WTC11 (cell line): ENCODE data around the gene PIANP. TPM values are rescaled to one million over a fixed set of nuclear protein-coding genes. Genes with fewer than 3 reads are reported as not detected.

Source experiments
- ATAC-seq: fragments of 200-7000 bp; cut with Tn5 transposase; 2 replicates; pipeline ENCODE4 v1.10.0; 2021; ENCODE audit warnings: mild to moderate bottlenecking, moderate library complexity
- CTCF ChIA-PET: fragments of 300-600 bp; sonication (Branson Sonifier 250); formaldehyde crosslinking; loops from one replicate; lab custom pipeline; 2021; ENCODE audit warnings: antibody characterized with exemption; lab: Charles Lee
- POLR2A ChIA-PET: fragments of 350-600 bp; sonication (Branson Sonifier 250); formaldehyde crosslinking; loops from one replicate; lab custom pipeline; 2021; ENCODE audit warnings: antibody characterized with exemption; lab: Charles Lee
- DNase-seq: peaks from one replicate; pipeline ENCODE4 v3.0.0; 2021; ENCODE audit warnings: low spot score
- H3K27ac Mint-ChIP-seq: 2 replicates; pipeline ENCODE4 v1.8.0; 2021; ENCODE audit warnings: mixed read lengths
- H3K27me3 Mint-ChIP-seq: 2 replicates; pipeline ENCODE4 v1.8.0; 2021; ENCODE audit warnings: low read depth, mild to moderate bottlenecking, moderate library complexity, mixed read lengths
- H3K36me3 Mint-ChIP-seq: 2 replicates; pipeline ENCODE4 v1.8.0; 2021; ENCODE audit warnings: mixed read lengths
- H3K4me1 Mint-ChIP-seq: 2 replicates; pipeline ENCODE4 v1.8.0; 2022; ENCODE audit warnings: mixed read lengths
- H3K4me3 Mint-ChIP-seq: 2 replicates; pipeline ENCODE4 v1.8.0; 2021; ENCODE audit warnings: mild to moderate bottlenecking, moderate library complexity, mixed read lengths
- H3K9me3 Mint-ChIP-seq: 2 replicates; pipeline ENCODE4 v1.8.0; 2021; ENCODE audit warnings: mixed read lengths
- MXD4 ChIP-seq: fragments of 250-450 bp; sonication (Bioruptor Pico); IDR thresholded peaks from 2 replicates; pipeline ENCODE4 v1.8.0; 2021; ENCODE audit warnings: mild to moderate bottlenecking, moderate library complexity, borderline replicate concordance
- NFATC4 ChIP-seq: fragments of 250-450 bp; sonication (Bioruptor Pico); IDR thresholded peaks from 2 replicates; pipeline ENCODE4 v1.9.0; 2021; ENCODE audit warnings: mild to moderate bottlenecking
- NR1H2 ChIP-seq: sonication (generic); formaldehyde crosslinking; IDR thresholded peaks from 2 replicates; pipeline ENCODE4 v1.9.0; 2021; ENCODE audit warnings: mild to moderate bottlenecking, moderate library complexity, missing genetic modification reagents
- SMAD3 ChIP-seq: sonication (generic); formaldehyde crosslinking; IDR thresholded peaks from 2 replicates; pipeline ENCODE4 v1.8.0; 2022; ENCODE audit warnings: missing genetic modification reagents, mild to moderate bottlenecking, borderline replicate concordance
- TEAD4 ChIP-seq: sonication (generic); formaldehyde crosslinking; IDR thresholded peaks from 2 replicates; pipeline ENCODE4 v1.8.0; 2022; ENCODE audit warnings: mild to moderate bottlenecking, missing genetic modification reagents
- ZNF121 ChIP-seq: sonication (generic); formaldehyde crosslinking; IDR thresholded peaks from 2 replicates; pipeline ENCODE4 v1.8.0; 2023; ENCODE audit warnings: missing genetic modification reagents
- ZNF219 ChIP-seq: sonication (generic); formaldehyde crosslinking; IDR thresholded peaks from 2 replicates; pipeline ENCODE4 v1.8.0; 2023; ENCODE audit warnings: missing genetic modification reagents, mild to moderate bottlenecking, borderline replicate concordance
- ZNF317 ChIP-seq: sonication (generic); formaldehyde crosslinking; IDR thresholded peaks from 2 replicates; pipeline ENCODE4 v1.8.1; 2023; ENCODE audit warnings: low read depth, mild to moderate bottlenecking, moderate library complexity, missing genetic modification reagents, borderline replicate concordance
- ZNF396 ChIP-seq: fragments of 250-450 bp; sonication (Bioruptor Pico); IDR thresholded peaks from 2 replicates; pipeline ENCODE4 v1.8.0; 2021; ENCODE audit warnings: mild to moderate bottlenecking, moderate library complexity, borderline replicate concordance
- ZNF671 ChIP-seq: fragments of 250-450 bp; sonication (Bioruptor Pico); IDR thresholded peaks from 2 replicates; pipeline ENCODE4 v1.8.0; 2021; ENCODE audit warnings: mild to moderate bottlenecking
- total RNA-seq: library from RNA; stranded (reverse); gene quantifications from 3 replicates; pipeline ENCODE4 v1.2.3, GENCODE V29; 2021
- TF ChIP-seq, protein P1 (sequence below): fragments of 250-450 bp; sonication (Bioruptor Pico); IDR thresholded peaks from 2 replicates; pipeline ENCODE4 v1.9.0; 2021; ENCODE audit warnings: mild to moderate bottlenecking
- TF ChIP-seq, protein P2 (sequence below): sonication (generic); formaldehyde crosslinking; IDR thresholded peaks from 2 replicates; pipeline ENCODE4 v1.8.1; 2022; ENCODE audit warnings: low read depth, mild to moderate bottlenecking, moderate library complexity, missing genetic modification reagents, borderline replicate concordance
- TF ChIP-seq, protein P3 (sequence below): sonication (generic); formaldehyde crosslinking; IDR thresholded peaks from 2 replicates; pipeline ENCODE4 v1.8.0; 2023; ENCODE audit warnings: missing genetic modification reagents
- TF ChIP-seq, protein P4 (sequence below): fragments of 250-450 bp; sonication (Bioruptor Pico); IDR thresholded peaks from 2 replicates; pipeline ENCODE4 v1.8.0; 2021; ENCODE audit warnings: mild to moderate bottlenecking
- TF ChIP-seq, protein P5 (sequence below): fragments of 250-450 bp; sonication (Bioruptor Pico); IDR thresholded peaks from 2 replicates; pipeline ENCODE4 v1.9.0; 2021; ENCODE audit warnings: moderate library complexity, mild to moderate bottlenecking, inconsistent platforms, borderline replicate concordance
- TF ChIP-seq, protein P6 (sequence below): sonication (generic); formaldehyde crosslinking; IDR thresholded peaks from 2 replicates; pipeline ENCODE4 v1.8.0; 2023; ENCODE audit warnings: mild to moderate bottlenecking, missing genetic modification reagents
- TF ChIP-seq, protein P7 (sequence below): sonication (generic); formaldehyde crosslinking; IDR thresholded peaks from 2 replicates; pipeline ENCODE4 v1.8.1; 2022; ENCODE audit warnings: low read depth, missing genetic modification reagents, borderline replicate concordance
- TF ChIP-seq, protein P8 (sequence below): sonication (generic); formaldehyde crosslinking; IDR thresholded peaks from 2 replicates; pipeline ENCODE4 v1.8.0; 2022; ENCODE audit warnings: mild to moderate bottlenecking, missing genetic modification reagents

PIANP gene
- total RNA-seq, 1 experiment from 2014 or later = 7.7 TPM

DNA sequence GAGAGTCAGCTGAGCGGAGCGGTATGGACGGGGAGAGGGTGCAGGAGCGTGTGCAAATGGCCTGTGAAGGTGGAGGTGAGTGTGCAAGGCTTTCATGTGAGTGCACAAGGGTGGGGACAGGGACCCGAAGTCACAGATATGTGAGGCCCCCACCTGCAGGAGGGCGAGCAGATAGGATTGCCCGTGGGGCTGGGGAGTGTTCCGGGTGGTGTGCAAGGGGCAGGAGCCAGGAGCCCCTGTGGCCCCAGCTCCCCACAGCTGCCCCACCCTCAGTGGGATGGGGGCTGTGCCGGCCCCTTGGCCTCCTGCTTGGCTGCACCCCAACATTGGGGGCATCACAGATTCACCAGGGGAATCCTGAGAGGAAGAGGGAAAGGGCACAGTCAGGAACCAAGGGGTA is 5.9 kb downstream of the PIANP start (continued):
- TF ChIP-seq, protein P1, sequence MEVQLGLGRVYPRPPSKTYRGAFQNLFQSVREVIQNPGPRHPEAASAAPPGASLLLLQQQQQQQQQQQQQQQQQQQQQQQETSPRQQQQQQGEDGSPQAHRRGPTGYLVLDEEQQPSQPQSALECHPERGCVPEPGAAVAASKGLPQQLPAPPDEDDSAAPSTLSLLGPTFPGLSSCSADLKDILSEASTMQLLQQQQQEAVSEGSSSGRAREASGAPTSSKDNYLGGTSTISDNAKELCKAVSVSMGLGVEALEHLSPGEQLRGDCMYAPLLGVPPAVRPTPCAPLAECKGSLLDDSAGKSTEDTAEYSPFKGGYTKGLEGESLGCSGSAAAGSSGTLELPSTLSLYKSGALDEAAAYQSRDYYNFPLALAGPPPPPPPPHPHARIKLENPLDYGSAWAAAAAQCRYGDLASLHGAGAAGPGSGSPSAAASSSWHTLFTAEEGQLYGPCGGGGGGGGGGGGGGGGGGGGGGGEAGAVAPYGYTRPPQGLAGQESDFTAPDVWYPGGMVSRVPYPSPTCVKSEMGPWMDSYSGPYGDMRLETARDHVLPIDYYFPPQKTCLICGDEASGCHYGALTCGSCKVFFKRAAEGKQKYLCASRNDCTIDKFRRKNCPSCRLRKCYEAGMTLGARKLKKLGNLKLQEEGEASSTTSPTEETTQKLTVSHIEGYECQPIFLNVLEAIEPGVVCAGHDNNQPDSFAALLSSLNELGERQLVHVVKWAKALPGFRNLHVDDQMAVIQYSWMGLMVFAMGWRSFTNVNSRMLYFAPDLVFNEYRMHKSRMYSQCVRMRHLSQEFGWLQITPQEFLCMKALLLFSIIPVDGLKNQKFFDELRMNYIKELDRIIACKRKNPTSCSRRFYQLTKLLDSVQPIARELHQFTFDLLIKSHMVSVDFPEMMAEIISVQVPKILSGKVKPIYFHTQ = no peak

DNA sequence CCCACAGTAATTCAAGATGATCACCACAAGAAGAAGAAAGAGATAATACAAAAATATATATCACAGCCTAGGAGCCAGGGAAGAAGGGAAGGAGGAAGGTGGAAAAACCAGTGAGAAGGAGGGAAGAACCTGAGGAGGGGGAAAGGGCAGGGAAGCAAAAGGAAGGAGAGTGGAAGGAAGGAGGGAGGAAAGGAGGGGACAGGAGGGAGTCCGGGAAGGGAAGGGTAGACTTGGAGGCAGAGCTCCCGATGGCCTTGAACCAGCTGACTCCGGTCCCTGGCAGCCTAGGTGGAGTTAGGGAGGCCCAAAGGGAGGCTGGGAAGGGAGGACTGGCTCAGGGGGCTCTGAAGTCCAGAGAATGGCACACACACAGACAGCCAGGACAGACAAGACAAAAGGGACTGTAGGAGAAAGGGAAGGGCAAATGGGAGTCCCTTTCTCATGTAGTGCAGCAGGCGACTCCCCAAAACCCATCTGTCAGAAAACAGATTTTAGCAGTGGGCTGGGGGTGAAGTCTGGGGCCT is 6.7 kb downstream of the PIANP start:
- no peaks in the 10 kb centered on the region for H3K36me3 Mint-ChIP-seq
- no peak overlapping the region for H3K27ac Mint-ChIP-seq
- TF ChIP-seq MXD4 = no peak
- no peak for TF ChIP-seq ZNF317
- TF ChIP-seq TEAD4 = no peak
- TF ChIP-seq SMAD3 (CRISPR knock-in tag) = no peak
- TF ChIP-seq, protein P2, sequence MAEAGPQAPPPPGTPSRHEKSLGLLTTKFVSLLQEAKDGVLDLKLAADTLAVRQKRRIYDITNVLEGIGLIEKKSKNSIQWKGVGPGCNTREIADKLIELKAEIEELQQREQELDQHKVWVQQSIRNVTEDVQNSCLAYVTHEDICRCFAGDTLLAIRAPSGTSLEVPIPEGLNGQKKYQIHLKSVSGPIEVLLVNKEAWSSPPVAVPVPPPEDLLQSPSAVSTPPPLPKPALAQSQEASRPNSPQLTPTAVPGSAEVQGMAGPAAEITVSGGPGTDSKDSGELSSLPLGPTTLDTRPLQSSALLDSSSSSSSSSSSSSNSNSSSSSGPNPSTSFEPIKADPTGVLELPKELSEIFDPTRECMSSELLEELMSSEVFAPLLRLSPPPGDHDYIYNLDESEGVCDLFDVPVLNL (CRISPR knock-in tag) = no peak
- TF ChIP-seq, protein P3, sequence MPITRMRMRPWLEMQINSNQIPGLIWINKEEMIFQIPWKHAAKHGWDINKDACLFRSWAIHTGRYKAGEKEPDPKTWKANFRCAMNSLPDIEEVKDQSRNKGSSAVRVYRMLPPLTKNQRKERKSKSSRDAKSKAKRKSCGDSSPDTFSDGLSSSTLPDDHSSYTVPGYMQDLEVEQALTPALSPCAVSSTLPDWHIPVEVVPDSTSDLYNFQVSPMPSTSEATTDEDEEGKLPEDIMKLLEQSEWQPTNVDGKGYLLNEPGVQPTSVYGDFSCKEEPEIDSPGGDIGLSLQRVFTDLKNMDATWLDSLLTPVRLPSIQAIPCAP (CRISPR knock-in tag) = no peak
- TF ChIP-seq, protein P4, sequence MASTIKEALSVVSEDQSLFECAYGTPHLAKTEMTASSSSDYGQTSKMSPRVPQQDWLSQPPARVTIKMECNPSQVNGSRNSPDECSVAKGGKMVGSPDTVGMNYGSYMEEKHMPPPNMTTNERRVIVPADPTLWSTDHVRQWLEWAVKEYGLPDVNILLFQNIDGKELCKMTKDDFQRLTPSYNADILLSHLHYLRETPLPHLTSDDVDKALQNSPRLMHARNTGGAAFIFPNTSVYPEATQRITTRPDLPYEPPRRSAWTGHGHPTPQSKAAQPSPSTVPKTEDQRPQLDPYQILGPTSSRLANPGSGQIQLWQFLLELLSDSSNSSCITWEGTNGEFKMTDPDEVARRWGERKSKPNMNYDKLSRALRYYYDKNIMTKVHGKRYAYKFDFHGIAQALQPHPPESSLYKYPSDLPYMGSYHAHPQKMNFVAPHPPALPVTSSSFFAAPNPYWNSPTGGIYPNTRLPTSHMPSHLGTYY (CRISPR knock-in tag) = no peak
- ATAC-seq (no peak), DNase-seq (no peak)
- CTCF ChIA-PET = interaction anchor here (1.5 kb wide), 1 partner anchor 80 kb away, joined by 4 read pairs; no protein-coding TSS in a partner anchor
- POLR2A ChIA-PET = interaction anchor here (0.6 kb wide), 1 partner anchor 11 kb away, joined by 6 read pairs; no protein-coding TSS in a partner anchor
- no peaks in the 10 kb centered on the region for H3K9me3 Mint-ChIP-seq
- peaks cover 18% of the 10 kb centered on the region for H3K4me1 Mint-ChIP-seq
- no peak overlapping the region for H3K4me3 Mint-ChIP-seq
- peaks cover 12% of the 10 kb centered on the region for H3K27me3 Mint-ChIP-seq

DNA sequence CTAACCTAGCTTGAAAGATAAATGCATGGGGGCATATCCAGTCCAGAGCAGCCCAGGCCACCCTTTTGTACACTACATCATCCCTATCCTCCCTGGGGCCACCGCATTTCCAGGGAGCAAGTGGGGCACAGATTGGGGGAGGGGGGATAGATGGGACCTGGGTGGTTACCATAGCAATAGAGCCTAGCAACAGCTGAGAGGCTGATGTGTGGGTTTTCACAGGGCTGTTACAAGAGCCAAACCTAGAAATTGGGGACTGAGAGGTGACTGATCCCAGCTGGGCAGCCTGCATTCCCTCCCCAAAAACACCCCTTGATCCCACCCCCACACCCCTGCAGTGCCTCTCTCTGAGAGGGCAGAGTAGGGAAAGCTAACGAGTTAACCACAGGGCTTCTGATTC is 7.7 kb downstream of the PIANP start:
- CTCF ChIA-PET = interaction anchor here (0.6 to 1.9 kb wide), 7 partner anchors 8 to 180 kb away, joined by 3 to 10 read pairs (median 4); partner anchors contain the start of genes COPS7A and SPSB2
- no peak for TF ChIP-seq ZNF219
- TF ChIP-seq, protein P5, sequence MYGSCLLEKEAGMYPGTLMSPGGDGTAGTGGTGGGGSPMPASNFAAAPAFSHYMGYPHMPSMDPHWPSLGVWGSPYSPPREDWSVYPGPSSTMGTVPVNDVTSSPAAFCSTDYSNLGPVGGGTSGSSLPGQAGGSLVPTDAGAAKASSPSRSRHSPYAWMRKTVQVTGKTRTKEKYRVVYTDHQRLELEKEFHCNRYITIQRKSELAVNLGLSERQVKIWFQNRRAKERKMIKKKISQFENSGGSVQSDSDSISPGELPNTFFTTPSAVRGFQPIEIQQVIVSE = no peak
- TF ChIP-seq NR1H2 (CRISPR knock-in tag) = no peak
- no peak for TF ChIP-seq ZNF317
- TF ChIP-seq, protein P2 (CRISPR knock-in tag) = no peak
- no peak for TF ChIP-seq ZNF121 (CRISPR knock-in tag)
- no peak for TF ChIP-seq ZNF396 (CRISPR knock-in tag)
- no peak for TF ChIP-seq NFATC4
- no peak for TF ChIP-seq ZNF671 (CRISPR knock-in tag)
- TF ChIP-seq, protein P6, sequence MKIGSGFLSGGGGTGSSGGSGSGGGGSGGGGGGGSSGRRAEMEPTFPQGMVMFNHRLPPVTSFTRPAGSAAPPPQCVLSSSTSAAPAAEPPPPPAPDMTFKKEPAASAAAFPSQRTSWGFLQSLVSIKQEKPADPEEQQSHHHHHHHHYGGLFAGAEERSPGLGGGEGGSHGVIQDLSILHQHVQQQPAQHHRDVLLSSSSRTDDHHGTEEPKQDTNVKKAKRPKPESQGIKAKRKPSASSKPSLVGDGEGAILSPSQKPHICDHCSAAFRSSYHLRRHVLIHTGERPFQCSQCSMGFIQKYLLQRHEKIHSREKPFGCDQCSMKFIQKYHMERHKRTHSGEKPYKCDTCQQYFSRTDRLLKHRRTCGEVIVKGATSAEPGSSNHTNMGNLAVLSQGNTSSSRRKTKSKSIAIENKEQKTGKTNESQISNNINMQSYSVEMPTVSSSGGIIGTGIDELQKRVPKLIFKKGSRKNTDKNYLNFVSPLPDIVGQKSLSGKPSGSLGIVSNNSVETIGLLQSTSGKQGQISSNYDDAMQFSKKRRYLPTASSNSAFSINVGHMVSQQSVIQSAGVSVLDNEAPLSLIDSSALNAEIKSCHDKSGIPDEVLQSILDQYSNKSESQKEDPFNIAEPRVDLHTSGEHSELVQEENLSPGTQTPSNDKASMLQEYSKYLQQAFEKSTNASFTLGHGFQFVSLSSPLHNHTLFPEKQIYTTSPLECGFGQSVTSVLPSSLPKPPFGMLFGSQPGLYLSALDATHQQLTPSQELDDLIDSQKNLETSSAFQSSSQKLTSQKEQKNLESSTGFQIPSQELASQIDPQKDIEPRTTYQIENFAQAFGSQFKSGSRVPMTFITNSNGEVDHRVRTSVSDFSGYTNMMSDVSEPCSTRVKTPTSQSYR = no peak
- TF ChIP-seq, protein P7, sequence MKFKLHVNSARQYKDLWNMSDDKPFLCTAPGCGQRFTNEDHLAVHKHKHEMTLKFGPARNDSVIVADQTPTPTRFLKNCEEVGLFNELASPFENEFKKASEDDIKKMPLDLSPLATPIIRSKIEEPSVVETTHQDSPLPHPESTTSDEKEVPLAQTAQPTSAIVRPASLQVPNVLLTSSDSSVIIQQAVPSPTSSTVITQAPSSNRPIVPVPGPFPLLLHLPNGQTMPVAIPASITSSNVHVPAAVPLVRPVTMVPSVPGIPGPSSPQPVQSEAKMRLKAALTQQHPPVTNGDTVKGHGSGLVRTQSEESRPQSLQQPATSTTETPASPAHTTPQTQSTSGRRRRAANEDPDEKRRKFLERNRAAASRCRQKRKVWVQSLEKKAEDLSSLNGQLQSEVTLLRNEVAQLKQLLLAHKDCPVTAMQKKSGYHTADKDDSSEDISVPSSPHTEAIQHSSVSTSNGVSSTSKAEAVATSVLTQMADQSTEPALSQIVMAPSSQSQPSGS (CRISPR knock-in tag) = no peak
- TF ChIP-seq, protein P8, sequence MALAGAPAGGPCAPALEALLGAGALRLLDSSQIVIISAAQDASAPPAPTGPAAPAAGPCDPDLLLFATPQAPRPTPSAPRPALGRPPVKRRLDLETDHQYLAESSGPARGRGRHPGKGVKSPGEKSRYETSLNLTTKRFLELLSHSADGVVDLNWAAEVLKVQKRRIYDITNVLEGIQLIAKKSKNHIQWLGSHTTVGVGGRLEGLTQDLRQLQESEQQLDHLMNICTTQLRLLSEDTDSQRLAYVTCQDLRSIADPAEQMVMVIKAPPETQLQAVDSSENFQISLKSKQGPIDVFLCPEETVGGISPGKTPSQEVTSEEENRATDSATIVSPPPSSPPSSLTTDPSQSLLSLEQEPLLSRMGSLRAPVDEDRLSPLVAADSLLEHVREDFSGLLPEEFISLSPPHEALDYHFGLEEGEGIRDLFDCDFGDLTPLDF (CRISPR knock-in tag) = no peak

More for the DNA sequence above, 7.7 kb downstream of the PIANP start:
- no peaks in the 10 kb centered on the region for H3K9me3 Mint-ChIP-seq
- no peaks in the 10 kb centered on the region for H3K36me3 Mint-ChIP-seq
- H3K4me3 Mint-ChIP-seq = no peak overlapping the region
- H3K4me1 Mint-ChIP-seq = peaks cover 12% of the 10 kb centered on the region
- DNase-seq (no peak), ATAC-seq (no peak)
- POLR2A ChIA-PET = interaction anchor here (0.7 kb wide), 1 partner anchor 60 kb away, joined by 4 read pairs; the partner anchor contains the start of gene MLF2
- H3K27ac Mint-ChIP-seq = no peak overlapping the region
- peaks cover 3% of the 10 kb centered on the region; the same call in 1 of the 2 replicates for H3K27me3 Mint-ChIP-seq
